ENCODE measurements around the gene GPATCH2.

The GPATCH2 gene

GRCh38 chr1:217478450-217478849 is 152.4 kb downstream of the GPATCH2 start:
- ChIA-PET CTCF (no interaction called here), POLR2A (no interaction called here)
- no peak overlapping the region for H3K4me3 ChIP-seq (ENCODE audit: low read depth, low read length)
- DNase-seq (ENCODE audit: low read depth, low spot score) = no peak
- TF ChIP-seq CTCF (IDR thresholded peaks at IDR 0.05; ENCODE audit: insufficient read depth, low read length, missing control alignments) = no peak

DNA sequence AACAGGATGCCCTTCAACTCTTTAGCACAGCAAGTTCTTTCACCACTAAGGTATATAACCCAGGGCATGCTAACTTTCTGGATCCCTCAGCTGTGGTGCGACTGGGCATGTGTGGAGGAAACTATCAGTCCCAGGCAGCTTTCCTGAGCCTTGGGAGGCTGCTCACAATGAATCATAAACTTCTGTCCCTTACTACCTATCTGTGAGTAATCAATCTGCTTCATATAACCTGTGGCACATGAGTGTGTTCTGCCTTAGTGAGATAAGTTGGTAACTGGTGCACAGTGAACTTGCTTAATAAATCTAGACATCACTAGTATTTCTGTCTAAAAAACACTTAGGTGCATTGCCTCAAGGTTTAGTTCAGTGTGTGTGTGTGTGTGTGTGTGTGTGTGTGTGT is 158.0 kb downstream of the GPATCH2 start:
- POLR2A ChIA-PET = no interaction called here
- no peak for TF ChIP-seq CTCF (IDR thresholded peaks at IDR 0.05; ENCODE audit: insufficient read depth, low read length, missing control alignments)
- DNase-seq (ENCODE audit: low read depth, low spot score) = no peak
- CTCF ChIA-PET = no interaction called here
- no peak overlapping the region for H3K4me3 ChIP-seq (ENCODE audit: low read depth, low read length)

DNA sequence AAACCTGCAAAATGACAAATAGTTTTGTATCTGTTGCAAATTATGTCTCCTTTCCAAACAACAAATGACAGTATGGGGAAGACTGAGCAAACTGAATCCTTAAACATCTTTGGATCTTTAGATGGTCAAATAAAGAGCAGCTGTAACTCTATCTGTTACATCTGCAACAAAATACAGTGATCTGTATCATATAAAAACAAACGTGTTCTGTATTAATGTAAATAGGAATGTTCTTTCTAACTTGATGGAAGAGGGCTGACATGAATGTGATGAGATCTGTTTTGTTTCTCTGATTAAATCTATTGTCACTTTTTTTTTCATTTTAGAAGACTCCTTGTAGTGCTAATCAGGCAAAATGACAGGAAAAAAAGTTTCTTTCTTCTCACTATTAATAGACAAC is 159.5 kb downstream of the GPATCH2 start:
- no peak for TF ChIP-seq CTCF (IDR thresholded peaks at IDR 0.05; ENCODE audit: insufficient read depth, low read length, missing control alignments)
- ChIA-PET CTCF (no interaction called here), POLR2A (no interaction called here)
- H3K4me3 ChIP-seq (ENCODE audit: low read depth, low read length) = no peak overlapping the region
- no peak for DNase-seq (ENCODE audit: low read depth, low spot score)

- CTCF ChIA-PET = no interaction called here
- TF ChIP-seq CTCF (IDR thresholded peaks at IDR 0.05; ENCODE audit: insufficient read depth, low read length, missing control alignments) = no peak
- DNase-seq (ENCODE audit: low read depth, low spot score) = no peak
- POLR2A ChIA-PET = no interaction called here
- no peak overlapping the region for H3K4me3 ChIP-seq (ENCODE audit: low read depth, low read length)
These were observed 160.9 kb downstream of the GPATCH2 start for GRCh38 chr1:217469983-217470382.

GRCh38 chr1:217465102-217465501 is 165.8 kb downstream of the GPATCH2 start:
- CTCF ChIA-PET = no interaction called here
- H3K4me3 ChIP-seq (ENCODE audit: low read depth, low read length) = no peak overlapping the region
- no peak for DNase-seq (ENCODE audit: low read depth, low spot score)
- POLR2A ChIA-PET = no interaction called here
- TF ChIP-seq CTCF (IDR thresholded peaks at IDR 0.05; ENCODE audit: insufficient read depth, low read length, missing control alignments) = no peak

DNA sequence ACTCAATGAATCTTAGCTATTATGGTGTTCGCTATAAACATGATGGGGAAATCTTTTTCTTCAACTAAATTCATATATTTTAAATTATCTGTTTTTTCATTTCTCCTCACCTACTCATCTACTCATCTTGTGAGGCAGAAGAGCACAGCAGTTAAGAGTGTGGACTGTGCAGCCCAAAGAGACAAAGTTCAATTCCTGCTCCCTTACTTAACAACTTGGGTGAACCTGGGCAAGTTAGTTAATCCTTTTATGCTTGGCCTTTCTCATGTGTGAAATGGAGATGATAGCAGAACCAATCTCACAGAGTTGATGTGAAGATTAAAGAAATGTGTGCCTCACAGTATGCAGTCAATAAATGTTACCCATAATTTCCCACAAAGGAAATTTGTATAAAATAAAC is 168.2 kb downstream of the GPATCH2 start:
- TF ChIP-seq CTCF (IDR thresholded peaks at IDR 0.05; ENCODE audit: insufficient read depth, low read length, missing control alignments) = no peak
- no peak overlapping the region for H3K4me3 ChIP-seq (ENCODE audit: low read depth, low read length)
- CTCF ChIA-PET = no interaction called here
- DNase-seq (ENCODE audit: low read depth, low spot score) = no peak
- POLR2A ChIA-PET = no interaction called here

All from AG04449 (cell line).